Measurements from ENCODE around the gene LMO1.

DNA sequence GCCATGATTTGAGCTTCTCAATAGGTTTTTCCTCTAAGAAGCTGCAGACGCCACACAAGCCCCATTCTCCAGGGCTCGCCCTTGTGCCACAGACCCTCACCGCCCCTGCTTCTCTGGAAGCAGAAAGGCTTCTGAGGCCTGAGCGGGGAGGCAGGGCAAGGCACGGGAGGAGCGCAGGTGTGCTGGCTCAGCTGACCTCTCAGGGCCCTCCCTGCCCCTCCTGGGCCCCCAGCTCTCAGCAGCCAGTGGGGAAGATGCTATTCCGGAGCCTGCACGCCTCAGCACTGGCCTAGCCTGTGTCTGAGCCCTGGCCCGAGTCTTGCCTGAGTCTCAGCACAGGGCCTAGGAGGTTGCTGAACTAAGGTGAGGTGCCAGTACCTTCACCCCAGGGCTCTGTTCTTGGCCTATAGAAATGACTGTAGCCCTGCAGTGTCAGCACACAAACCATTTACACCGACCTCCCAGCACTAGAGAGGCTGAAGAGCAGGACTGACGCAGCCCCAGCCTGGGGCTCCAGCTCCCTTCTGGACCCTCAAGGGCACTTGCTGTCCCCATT lies 47.1 kb upstream of the LMO1 start:
- TF ChIP-seq, protein P1, sequence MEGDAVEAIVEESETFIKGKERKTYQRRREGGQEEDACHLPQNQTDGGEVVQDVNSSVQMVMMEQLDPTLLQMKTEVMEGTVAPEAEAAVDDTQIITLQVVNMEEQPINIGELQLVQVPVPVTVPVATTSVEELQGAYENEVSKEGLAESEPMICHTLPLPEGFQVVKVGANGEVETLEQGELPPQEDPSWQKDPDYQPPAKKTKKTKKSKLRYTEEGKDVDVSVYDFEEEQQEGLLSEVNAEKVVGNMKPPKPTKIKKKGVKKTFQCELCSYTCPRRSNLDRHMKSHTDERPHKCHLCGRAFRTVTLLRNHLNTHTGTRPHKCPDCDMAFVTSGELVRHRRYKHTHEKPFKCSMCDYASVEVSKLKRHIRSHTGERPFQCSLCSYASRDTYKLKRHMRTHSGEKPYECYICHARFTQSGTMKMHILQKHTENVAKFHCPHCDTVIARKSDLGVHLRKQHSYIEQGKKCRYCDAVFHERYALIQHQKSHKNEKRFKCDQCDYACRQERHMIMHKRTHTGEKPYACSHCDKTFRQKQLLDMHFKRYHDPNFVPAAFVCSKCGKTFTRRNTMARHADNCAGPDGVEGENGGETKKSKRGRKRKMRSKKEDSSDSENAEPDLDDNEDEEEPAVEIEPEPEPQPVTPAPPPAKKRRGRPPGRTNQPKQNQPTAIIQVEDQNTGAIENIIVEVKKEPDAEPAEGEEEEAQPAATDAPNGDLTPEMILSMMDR (conservative IDR thresholded peaks at IDR 0.05) = no peak
- TF ChIP-seq ZFX (IDR thresholded peaks at IDR 0.05) = no peak

All from C4-2B (cell line).